GM23338 (cell line): ENCODE results near the gene CD300E. TPM values are rescaled to one million over a fixed set of nuclear protein-coding genes. Genes with fewer than 3 reads are reported as not detected.

Experiments used
- ATAC-seq: fragments of 200-7000 bp; cut with Tn5 transposase; 3 replicates; pipeline ENCODE4 v1.9.1; 2020
- DNase-seq: peaks from one replicate; pipeline ENCODE4 v3.0.0-alpha.2; 2015; ENCODE audit warnings: low spot score
- H2AFZ ChIP-seq: fragments of 200-600 bp; sonication (generic); 2 replicates; pipeline ENCODE4 v1.8.0; 2016; ENCODE audit warnings: antibody characterized with exemption, mild to moderate bottlenecking, moderate library complexity
- H3F3A ChIP-seq: fragments of 200-600 bp; sonication (generic); replicated peaks from 2 replicates; pipeline ENCODE4 v1.8.0; 2017; ENCODE audit warnings: antibody characterized with exemption, mixed run types, low read depth
- H3K27ac ChIP-seq: fragments of 200-600 bp; sonication (generic); 2 replicates; pipeline ENCODE4 v1.6.1; 2016; ENCODE audit warnings: low read depth
- H3K27me3 ChIP-seq: fragments of 200-600 bp; sonication (generic); 2 replicates; pipeline ENCODE4 v1.8.0; 2016; ENCODE audit warnings: mild to moderate bottlenecking, mixed run types, moderate library complexity; ENCODE audit not compliant: insufficient read depth
- H3K36me3 ChIP-seq: fragments of 200-600 bp; sonication (generic); 2 replicates; pipeline ENCODE4 v1.8.0; 2016; ENCODE audit warnings: mild to moderate bottlenecking; ENCODE audit not compliant: insufficient read depth
- H3K4me1 ChIP-seq: fragments of 200-600 bp; sonication (generic); 2 replicates; pipeline ENCODE4 v1.8.0; 2016; ENCODE audit warnings: mild to moderate bottlenecking, moderate library complexity; ENCODE audit not compliant: insufficient read depth
- H3K4me2 ChIP-seq: fragments of 200-600 bp; sonication (generic); 2 replicates; pipeline ENCODE4 v1.7.1; 2017; ENCODE audit warnings: mixed run types
- H3K4me3 ChIP-seq: fragments of 200-600 bp; sonication (generic); 2 replicates; pipeline ENCODE4 v1.6.1; 2016; ENCODE audit warnings: mixed run types
- H3K79me2 ChIP-seq: fragments of 200-600 bp; sonication (generic); replicated peaks from 2 replicates; pipeline ENCODE4 v1.8.0; 2017; ENCODE audit warnings: mild to moderate bottlenecking; ENCODE audit not compliant: insufficient read depth
- H3K9me2 ChIP-seq: fragments of 200-600 bp; sonication (generic); 2 replicates; pipeline ENCODE4 v1.8.0; 2017; ENCODE audit not compliant: insufficient read depth
- H4K20me1 ChIP-seq: fragments of 200-600 bp; sonication (generic); replicated peaks from 2 replicates; pipeline ENCODE4 v1.8.0; 2017; ENCODE audit warnings: mild to moderate bottlenecking; ENCODE audit not compliant: insufficient read depth
- H3K27ac Mint-ChIP-seq: 2 replicates; pipeline ENCODE4 v1.8.0; 2020; ENCODE audit warnings: inconsistent platforms, mild to moderate bottlenecking, moderate library complexity, mixed read lengths
- H3K27me3 Mint-ChIP-seq: 3 replicates; pipeline ENCODE4 v1.8.0; 2022; ENCODE audit warnings: low read depth, mild to moderate bottlenecking, moderate library complexity, mixed read lengths, inconsistent platforms; ENCODE audit not compliant: insufficient read depth, poor library complexity
- H3K36me3 Mint-ChIP-seq: 3 replicates; pipeline ENCODE4 v1.8.0; 2021; ENCODE audit warnings: low read depth, mild to moderate bottlenecking, inconsistent platforms, moderate library complexity, mixed read lengths
- H3K4me1 Mint-ChIP-seq: 3 replicates; pipeline ENCODE4 v1.8.0; 2020; ENCODE audit warnings: mild to moderate bottlenecking, inconsistent platforms, mixed read lengths
- H3K4me3 Mint-ChIP-seq: 3 replicates; pipeline ENCODE4 v1.8.0; 2021; ENCODE audit warnings: moderate library complexity, mild to moderate bottlenecking, inconsistent platforms, mixed read lengths
- H3K9me3 Mint-ChIP-seq: 3 replicates; pipeline ENCODE4 v1.8.0; 2020; ENCODE audit warnings: moderate library complexity, mild to moderate bottlenecking, inconsistent platforms, mixed read lengths
- CREB1 ChIP-seq: fragments of 250-450 bp; sonication (Bioruptor Pico); IDR thresholded peaks from 2 replicates; pipeline ENCODE4 v1.5.0; 2020; ENCODE audit warnings: low read depth, mild to moderate bottlenecking, moderate library complexity
- EZH2 ChIP-seq: fragments of 200-600 bp; sonication (generic); IDR thresholded peaks from one replicate; pipeline ENCODE4 v1.8.0; 2017; ENCODE audit warnings: antibody characterized with exemption, mild to moderate bottlenecking, low read depth; ENCODE audit not compliant: unreplicated experiment
- EZH2phosphoT487 ChIP-seq: fragments of 200-600 bp; sonication (generic); IDR thresholded peaks from one replicate; pipeline ENCODE4 v1.8.1; 2018; ENCODE audit warnings: antibody characterized with exemption; ENCODE audit not compliant: unreplicated experiment
- JUNB ChIP-seq: IDR thresholded peaks from one replicate; pipeline ENCODE4 v1.6.1; 2016; ENCODE audit warnings: antibody characterized with exemption; ENCODE audit not compliant: unreplicated experiment
- NANOG ChIP-seq: IDR thresholded peaks from 2 replicates; pipeline ENCODE4 v1.6.1; 2016; ENCODE audit warnings: antibody characterized with exemption, borderline replicate concordance
- POLR2AphosphoS5 ChIP-seq: IDR thresholded peaks from 2 replicates; pipeline ENCODE4 v1.6.1; 2016; ENCODE audit warnings: antibody characterized with exemption, low read depth
- ZNF114 ChIP-seq: fragments of 250-450 bp; sonication (Bioruptor Pico); IDR thresholded peaks from 2 replicates; pipeline ENCODE4 v1.5.0; 2020; ENCODE audit warnings: mild to moderate bottlenecking, moderate library complexity
- ZNF331 ChIP-seq: fragments of 250-450 bp; sonication (Bioruptor Pico); IDR thresholded peaks from 2 replicates; pipeline ENCODE4 v1.5.0; 2020; ENCODE audit warnings: low read depth, mild to moderate bottlenecking, moderate library complexity
- polyA plus RNA-seq: library from polyadenylated mRNA; unstranded; fragments of >200 nt; fragmentation: Nextera tagmentation; extraction: Ambion mirVana; gene quantifications from 2 replicates; pipeline ENCODE4 v1.2.1, GENCODE V29; 2016
- total RNA-seq: library from RNA; depleted of rRNA; stranded (reverse); fragments of >200 nt; shearing (Covaris generic); gene quantifications from 2 replicates; pipeline ENCODE4 v1.2.3, GENCODE V29; 2014
- TF ChIP-seq, protein P1 (sequence below): IDR thresholded peaks from one replicate; pipeline ENCODE4 v1.6.1; 2018; ENCODE audit warnings: antibody characterized with exemption; ENCODE audit not compliant: unreplicated experiment
- TF ChIP-seq, protein P2 (sequence below): IDR thresholded peaks from 2 replicates; pipeline ENCODE4 v1.6.1; 2016; ENCODE audit warnings: antibody characterized with exemption
- TF ChIP-seq, protein P3 (sequence below), 2 experiments: fragments of 200-600 bp in 1 of 2; sonication (generic) in 1 of 2; conservative IDR thresholded peaks; 2 replicates each; pipeline versions ENCODE4 v1.5.1 to v1.6.1; 2016 to 2017; ENCODE audit warnings: antibody characterized with exemption in 2 of 2, low read depth in 2 of 2, mild to moderate bottlenecking in 2 of 2, moderate library complexity in 1 of 2

The CD300E gene
- total and polyA plus RNA-seq, 2 experiments from 2014 or later, result not detected

DNA sequence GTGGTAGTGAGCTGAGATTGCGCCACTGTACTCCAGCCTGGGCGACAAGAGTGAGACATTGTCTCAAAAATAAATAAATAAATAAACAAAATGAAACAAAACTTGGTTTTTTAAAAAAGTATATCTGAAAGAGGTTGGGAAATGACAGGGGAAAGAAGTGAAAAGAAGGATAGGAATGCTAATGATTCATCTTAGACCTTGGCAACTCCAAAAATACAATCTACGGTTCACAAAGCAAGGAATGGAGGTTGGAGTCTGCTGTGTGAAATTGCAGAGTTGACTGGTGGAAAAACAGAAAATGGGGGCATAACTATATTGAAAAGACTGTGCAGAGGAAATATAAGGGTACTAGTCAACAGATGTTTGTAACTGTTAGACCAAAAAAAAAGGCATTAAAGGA is 40.0 kb upstream of the CD300E start (continued):
- TF ChIP-seq CREB1 (no peak), EZH2 (no peak), EZH2phosphoT487 (no peak), POLR2AphosphoS5 (no peak), ZNF114 (CRISPR knock-in tag) (no peak), JUNB (no peak)
- TF ChIP-seq, protein P1, sequence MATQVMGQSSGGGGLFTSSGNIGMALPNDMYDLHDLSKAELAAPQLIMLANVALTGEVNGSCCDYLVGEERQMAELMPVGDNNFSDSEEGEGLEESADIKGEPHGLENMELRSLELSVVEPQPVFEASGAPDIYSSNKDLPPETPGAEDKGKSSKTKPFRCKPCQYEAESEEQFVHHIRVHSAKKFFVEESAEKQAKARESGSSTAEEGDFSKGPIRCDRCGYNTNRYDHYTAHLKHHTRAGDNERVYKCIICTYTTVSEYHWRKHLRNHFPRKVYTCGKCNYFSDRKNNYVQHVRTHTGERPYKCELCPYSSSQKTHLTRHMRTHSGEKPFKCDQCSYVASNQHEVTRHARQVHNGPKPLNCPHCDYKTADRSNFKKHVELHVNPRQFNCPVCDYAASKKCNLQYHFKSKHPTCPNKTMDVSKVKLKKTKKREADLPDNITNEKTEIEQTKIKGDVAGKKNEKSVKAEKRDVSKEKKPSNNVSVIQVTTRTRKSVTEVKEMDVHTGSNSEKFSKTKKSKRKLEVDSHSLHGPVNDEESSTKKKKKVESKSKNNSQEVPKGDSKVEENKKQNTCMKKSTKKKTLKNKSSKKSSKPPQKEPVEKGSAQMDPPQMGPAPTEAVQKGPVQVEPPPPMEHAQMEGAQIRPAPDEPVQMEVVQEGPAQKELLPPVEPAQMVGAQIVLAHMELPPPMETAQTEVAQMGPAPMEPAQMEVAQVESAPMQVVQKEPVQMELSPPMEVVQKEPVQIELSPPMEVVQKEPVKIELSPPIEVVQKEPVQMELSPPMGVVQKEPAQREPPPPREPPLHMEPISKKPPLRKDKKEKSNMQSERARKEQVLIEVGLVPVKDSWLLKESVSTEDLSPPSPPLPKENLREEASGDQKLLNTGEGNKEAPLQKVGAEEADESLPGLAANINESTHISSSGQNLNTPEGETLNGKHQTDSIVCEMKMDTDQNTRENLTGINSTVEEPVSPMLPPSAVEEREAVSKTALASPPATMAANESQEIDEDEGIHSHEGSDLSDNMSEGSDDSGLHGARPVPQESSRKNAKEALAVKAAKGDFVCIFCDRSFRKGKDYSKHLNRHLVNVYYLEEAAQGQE, result no peak
- TF ChIP-seq, protein P2, sequence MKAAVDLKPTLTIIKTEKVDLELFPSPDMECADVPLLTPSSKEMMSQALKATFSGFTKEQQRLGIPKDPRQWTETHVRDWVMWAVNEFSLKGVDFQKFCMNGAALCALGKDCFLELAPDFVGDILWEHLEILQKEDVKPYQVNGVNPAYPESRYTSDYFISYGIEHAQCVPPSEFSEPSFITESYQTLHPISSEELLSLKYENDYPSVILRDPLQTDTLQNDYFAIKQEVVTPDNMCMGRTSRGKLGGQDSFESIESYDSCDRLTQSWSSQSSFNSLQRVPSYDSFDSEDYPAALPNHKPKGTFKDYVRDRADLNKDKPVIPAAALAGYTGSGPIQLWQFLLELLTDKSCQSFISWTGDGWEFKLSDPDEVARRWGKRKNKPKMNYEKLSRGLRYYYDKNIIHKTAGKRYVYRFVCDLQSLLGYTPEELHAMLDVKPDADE, result no peak

DNA sequence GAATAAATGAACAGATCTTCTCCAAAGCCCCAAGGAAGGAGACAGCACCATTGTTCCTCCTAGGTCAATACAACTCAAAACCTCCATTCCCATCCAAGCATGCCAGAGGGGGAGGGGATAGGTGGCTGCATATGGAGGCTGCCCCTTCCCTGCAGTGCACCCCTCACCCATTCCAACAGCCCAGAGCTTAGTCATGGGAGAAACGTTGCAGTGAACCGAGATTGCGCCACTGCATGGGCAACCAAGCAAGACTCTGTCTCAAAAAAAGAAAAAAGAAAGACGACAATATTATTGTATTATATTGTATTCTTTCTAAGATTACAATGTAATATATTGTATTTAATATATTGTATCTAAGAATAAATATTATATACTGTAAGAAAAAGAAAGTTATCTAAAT is 36.4 kb upstream of the CD300E start:
- no peak for ATAC-seq
- peaks cover 2% of the 10 kb centered on the region for H3K27me3 Mint-ChIP-seq
- no peak overlapping the region for H3K4me3 ChIP-seq
- no peaks in the 10 kb centered on the region for H3K36me3 Mint-ChIP-seq
- H3K27me3 ChIP-seq, result no peaks in the 10 kb centered on the region
- no peak overlapping the region for H3K27ac Mint-ChIP-seq
- no peak overlapping the region for H2AFZ ChIP-seq
- no peak overlapping the region for H3K4me3 Mint-ChIP-seq
- DNase-seq, result no peak
- no peaks in the 10 kb centered on the region for H3F3A ChIP-seq
- H3K4me2 ChIP-seq, result no peak overlapping the region
- H4K20me1 ChIP-seq, result no peaks in the 10 kb centered on the region
- peaks cover 5% of the 10 kb centered on the region; the same call in 1 of the 3 replicates for H3K9me3 Mint-ChIP-seq
- no peaks in the 10 kb centered on the region for H3K79me2 ChIP-seq
- H3K27ac ChIP-seq, result no peak overlapping the region
- peaks cover 26% of the 10 kb centered on the region for H3K4me1 ChIP-seq
- H3K36me3 ChIP-seq, result no peaks in the 10 kb centered on the region
- no peaks in the 10 kb centered on the region for H3K9me2 ChIP-seq
- H3K4me1 Mint-ChIP-seq, result peaks cover 14% of the 10 kb centered on the region
- TF ChIP-seq POLR2AphosphoS5 (no peak), ZNF331 (CRISPR knock-in tag) (no peak), EZH2 (no peak), JUNB (no peak), ZNF114 (CRISPR knock-in tag) (no peak), NANOG (no peak)
- TF ChIP-seq, protein P3, sequence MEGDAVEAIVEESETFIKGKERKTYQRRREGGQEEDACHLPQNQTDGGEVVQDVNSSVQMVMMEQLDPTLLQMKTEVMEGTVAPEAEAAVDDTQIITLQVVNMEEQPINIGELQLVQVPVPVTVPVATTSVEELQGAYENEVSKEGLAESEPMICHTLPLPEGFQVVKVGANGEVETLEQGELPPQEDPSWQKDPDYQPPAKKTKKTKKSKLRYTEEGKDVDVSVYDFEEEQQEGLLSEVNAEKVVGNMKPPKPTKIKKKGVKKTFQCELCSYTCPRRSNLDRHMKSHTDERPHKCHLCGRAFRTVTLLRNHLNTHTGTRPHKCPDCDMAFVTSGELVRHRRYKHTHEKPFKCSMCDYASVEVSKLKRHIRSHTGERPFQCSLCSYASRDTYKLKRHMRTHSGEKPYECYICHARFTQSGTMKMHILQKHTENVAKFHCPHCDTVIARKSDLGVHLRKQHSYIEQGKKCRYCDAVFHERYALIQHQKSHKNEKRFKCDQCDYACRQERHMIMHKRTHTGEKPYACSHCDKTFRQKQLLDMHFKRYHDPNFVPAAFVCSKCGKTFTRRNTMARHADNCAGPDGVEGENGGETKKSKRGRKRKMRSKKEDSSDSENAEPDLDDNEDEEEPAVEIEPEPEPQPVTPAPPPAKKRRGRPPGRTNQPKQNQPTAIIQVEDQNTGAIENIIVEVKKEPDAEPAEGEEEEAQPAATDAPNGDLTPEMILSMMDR (conservative IDR thresholded peaks at IDR 0.05; ENCODE audit: low read depth in 2 of 2), result no peak
- TF ChIP-seq, protein P1, result no peak
